Activated naive CD8-positive, alpha-beta T cell (primary cell): ENCODE data around the gene WDFY4.

Experiments used
- H3K27ac Mint-ChIP-seq: one replicate; pipeline ENCODE4 v1.8.0; 2021; ENCODE audit warnings: mixed read lengths
- H3K27me3 Mint-ChIP-seq: one replicate; pipeline ENCODE4 v1.8.0; 2021; ENCODE audit warnings: mixed read lengths
- H3K36me3 Mint-ChIP-seq: one replicate; pipeline ENCODE4 v1.8.0; 2021; ENCODE audit warnings: mixed read lengths
- H3K4me1 Mint-ChIP-seq: one replicate; pipeline ENCODE4 v1.8.0; 2021; ENCODE audit warnings: low read depth, mixed read lengths
- H3K4me3 Mint-ChIP-seq: one replicate; pipeline ENCODE4 v1.8.0; 2021; ENCODE audit warnings: mild to moderate bottlenecking, mixed read lengths
- H3K9me3 Mint-ChIP-seq: one replicate; pipeline ENCODE4 v1.8.0; 2021; ENCODE audit warnings: low read depth, mixed read lengths

Gene WDFY4

DNA sequence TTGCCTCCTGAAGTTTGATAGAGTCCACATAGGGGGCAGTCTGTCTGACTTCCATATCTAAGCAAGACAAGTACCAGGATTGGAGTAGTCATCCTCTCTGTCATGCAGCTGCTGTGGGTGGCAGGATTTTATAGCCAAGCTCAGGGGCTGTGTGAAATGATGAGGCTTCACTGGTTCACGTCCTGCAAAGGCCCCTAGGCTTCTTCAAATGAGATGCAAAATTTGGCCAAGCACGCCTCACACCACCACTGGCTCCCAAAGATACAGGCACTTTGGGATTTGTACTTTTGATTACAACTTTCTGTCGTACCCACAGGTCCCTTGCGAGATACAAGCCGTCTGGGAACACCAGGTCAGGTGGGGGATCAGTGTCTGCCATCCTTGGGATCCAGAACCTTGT lies 67.1 kb downstream of the WDFY4 start:
- no peaks in the 10 kb centered on the region for H3K27me3 Mint-ChIP-seq

DNA sequence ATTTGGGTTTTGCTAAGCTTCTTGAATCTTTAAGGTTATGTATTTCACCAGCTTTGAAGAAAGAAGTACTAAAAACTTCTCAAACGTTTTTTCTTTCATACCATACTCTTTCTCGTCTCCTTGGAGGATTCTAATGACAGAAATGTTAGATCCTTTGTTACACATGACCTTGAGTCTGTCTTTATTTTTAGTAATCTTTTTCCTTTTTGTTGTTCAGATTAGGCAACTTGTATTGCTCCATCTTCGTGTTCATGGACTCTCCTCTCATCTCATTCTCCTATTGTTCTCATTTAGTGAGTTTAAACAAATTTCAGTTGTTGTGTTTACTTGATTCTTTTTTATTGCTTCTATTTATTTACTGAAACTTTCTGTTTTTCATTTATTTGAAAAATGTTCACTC lies 73.7 kb downstream of the WDFY4 start:
- Mint-ChIP-seq H3K27ac (no peak overlapping the region), H3K36me3 (no peaks in the 10 kb centered on the region), H3K27me3 (peaks cover 12% of the 10 kb centered on the region), H3K9me3 (peaks cover 5% of the 10 kb centered on the region), H3K4me1 (no peaks in the 10 kb centered on the region), H3K4me3 (no peak overlapping the region)

More for the DNA sequence above, 67.1 kb downstream of the WDFY4 start:
- H3K4me1 Mint-ChIP-seq = no peaks in the 10 kb centered on the region
- no peaks in the 10 kb centered on the region for H3K36me3 Mint-ChIP-seq
- H3K4me3 Mint-ChIP-seq = no peak overlapping the region
- no peak overlapping the region for H3K27ac Mint-ChIP-seq
- H3K9me3 Mint-ChIP-seq = peaks cover 4% of the 10 kb centered on the region

DNA sequence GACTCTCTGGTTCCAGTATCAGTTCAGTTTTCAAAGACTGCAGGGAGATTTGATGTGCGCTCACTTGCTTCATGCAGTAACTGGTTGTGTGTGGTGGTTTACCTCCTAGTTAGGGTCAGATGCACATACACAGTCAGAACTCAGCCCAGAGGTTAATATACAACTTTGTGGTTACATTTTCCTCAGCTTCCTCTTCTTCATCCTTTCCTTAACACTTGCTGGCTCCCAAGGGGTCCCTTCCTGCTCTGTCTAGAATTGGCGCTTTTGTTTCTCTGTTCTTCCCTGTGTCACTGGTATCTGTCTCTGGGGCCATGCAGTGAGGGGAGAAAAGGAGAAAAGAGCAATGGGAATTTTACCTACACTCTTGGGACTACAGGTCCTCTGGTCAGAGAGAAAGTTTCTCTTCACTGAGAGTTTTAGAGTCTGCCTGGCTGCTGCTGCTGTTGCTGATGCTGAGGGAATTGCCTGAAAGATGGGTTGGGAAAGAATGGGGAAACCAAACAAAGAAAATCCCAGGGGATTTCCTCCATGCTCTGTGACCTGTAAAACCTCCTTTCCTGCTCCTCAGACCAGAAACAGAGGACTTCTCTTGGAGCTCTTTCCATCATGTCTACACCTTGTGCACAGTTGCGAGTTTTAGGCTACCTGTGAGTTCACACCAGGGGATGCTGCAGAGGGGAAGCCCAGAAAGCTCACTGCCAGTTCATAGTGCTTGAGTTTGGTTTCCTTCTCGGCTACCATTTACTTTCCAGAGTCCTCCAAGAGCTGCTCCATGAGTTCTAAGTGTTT lies 74.6 kb downstream of the WDFY4 start:
- Mint-ChIP-seq H3K4me3 (no peak overlapping the region), H3K4me1 (no peaks in the 10 kb centered on the region), H3K36me3 (no peaks in the 10 kb centered on the region), H3K27ac (no peak overlapping the region), H3K27me3 (peaks cover 12% of the 10 kb centered on the region), H3K9me3 (peaks cover 5% of the 10 kb centered on the region)

DNA sequence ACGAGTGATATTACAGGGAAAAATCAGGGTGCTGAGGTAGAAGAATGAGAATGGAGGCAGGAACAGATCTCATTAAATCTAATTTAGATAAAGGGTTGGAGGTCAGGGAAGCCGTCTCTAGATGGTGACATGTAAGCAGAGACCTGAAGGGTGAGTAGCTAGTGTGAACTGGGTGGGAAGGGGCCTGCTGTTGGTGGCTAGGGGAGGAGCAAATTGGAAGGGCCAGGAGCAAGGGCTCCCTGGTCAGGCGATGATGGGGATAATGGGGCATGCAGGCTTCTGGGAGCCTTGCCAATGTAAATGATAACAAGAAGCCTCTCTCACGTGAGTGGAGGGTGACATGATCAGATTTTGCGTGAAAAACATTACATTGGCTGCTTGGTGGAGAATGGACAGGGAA lies 76.3 kb downstream of the WDFY4 start:
- peaks cover 5% of the 10 kb centered on the region for H3K9me3 Mint-ChIP-seq
- no peak overlapping the region for H3K27ac Mint-ChIP-seq
- no peak overlapping the region for H3K4me3 Mint-ChIP-seq
- H3K27me3 Mint-ChIP-seq = peaks cover 12% of the 10 kb centered on the region
- H3K4me1 Mint-ChIP-seq = no peaks in the 10 kb centered on the region
- H3K36me3 Mint-ChIP-seq = no peaks in the 10 kb centered on the region

DNA sequence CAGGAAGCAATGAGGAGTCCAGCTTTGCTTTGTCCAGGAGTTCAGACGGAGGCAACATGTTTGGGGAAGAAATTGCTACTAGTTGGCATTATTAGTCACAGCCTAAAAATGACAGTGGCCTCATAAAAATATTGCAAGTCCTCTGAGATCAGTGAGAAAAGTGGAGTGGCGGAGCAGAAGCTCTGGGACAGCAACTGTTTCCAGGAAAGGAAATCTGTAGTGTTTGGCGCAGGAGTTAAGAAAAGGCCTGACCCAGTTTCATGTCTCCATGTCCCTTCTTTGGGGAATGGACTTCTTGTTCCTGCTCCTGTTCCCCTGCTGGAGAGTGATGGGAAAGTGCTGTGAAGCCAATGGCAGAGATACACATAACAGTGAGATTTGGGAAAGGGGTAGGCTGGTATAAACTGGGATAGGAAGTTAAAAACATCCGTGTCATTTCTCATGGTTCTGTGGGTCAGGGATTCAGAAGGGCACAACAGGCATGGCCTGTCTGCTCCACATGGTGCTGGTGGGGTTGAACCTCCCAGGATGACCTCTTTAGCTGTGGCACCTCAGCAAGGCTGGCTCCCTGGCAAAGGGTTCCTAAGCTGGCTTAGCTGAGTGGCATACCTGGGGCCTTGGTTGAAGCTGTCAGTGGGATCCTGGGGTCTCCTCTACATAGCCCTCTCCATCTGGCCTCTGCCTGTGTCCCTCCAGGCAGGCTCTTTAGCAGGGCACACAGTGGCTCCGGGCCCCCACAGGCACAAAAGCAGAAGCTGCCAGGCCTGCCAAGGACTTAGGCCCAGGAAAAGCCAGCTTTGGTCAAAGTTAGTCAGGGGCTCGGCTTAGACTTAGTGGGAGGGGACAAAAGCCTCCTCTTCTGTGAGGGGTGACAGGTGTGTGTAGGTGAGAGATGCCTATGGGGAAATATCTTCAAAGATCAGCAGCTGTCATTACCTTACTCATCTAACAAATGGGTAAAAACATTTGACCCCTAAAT lies 77.7 kb downstream of the WDFY4 start:
- Mint-ChIP-seq H3K36me3 (no peaks in the 10 kb centered on the region), H3K27ac (no peak overlapping the region), H3K4me3 (no peak overlapping the region)

DNA sequence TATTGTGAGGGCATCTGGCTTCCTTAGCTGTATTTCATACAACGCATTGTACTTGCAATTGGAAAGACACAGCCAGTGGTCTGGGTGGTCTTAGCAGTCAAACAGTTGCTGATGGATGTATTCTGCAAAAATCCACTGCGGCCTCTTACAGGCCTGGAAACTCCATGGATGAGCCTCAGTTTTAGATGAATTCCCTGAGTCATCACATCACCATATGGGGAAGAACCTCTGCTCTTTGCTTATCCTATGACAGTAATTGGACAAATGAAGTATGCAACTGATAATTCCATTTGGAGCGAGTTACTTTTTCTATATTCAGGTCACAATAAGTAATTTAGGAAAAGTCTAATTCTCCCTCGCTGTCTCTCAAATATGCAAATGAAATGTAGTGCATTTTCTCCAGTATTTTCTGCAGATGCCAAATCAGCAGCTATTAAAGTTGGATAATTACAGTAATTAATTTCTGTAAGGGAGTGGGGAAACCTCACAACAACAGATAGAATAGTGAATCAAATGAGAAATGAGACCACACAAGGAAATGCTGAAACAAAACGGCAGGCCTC lies 78.8 kb downstream of the WDFY4 start:
- H3K27ac Mint-ChIP-seq = no peak overlapping the region
- no peaks in the 10 kb centered on the region for H3K36me3 Mint-ChIP-seq
- H3K4me3 Mint-ChIP-seq = no peak overlapping the region
- peaks cover 12% of the 10 kb centered on the region for H3K27me3 Mint-ChIP-seq
- no peaks in the 10 kb centered on the region for H3K9me3 Mint-ChIP-seq
- H3K4me1 Mint-ChIP-seq = no peaks in the 10 kb centered on the region

More for the DNA sequence above, 77.7 kb downstream of the WDFY4 start:
- Mint-ChIP-seq H3K9me3 (peaks cover 5% of the 10 kb centered on the region), H3K27me3 (peaks cover 12% of the 10 kb centered on the region), H3K4me1 (no peaks in the 10 kb centered on the region)

DNA sequence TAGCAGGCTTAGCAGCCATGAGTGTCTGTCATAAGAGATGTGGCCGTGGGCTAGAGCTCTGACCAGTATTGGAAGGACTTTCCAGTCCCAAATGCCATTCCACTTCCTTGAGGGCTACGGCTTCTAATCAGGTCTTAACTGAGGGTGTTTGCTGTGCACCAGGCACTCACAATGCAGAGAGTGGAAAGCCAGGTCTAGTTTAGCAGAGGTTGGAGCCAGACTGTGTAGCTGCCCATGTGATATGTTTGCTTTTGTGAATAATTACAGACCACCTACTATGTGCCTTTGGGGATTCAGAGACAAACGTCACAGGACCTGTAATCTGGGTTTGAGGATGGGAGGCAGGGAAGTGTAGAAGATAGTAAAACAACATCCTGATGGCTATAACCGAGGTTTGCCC lies 79.8 kb downstream of the WDFY4 start:
- no peak overlapping the region for H3K4me3 Mint-ChIP-seq
- H3K27me3 Mint-ChIP-seq = peaks cover 12% of the 10 kb centered on the region
- H3K27ac Mint-ChIP-seq = no peak overlapping the region
- no peaks in the 10 kb centered on the region for H3K4me1 Mint-ChIP-seq
- no peaks in the 10 kb centered on the region for H3K36me3 Mint-ChIP-seq
- H3K9me3 Mint-ChIP-seq = no peaks in the 10 kb centered on the region

DNA sequence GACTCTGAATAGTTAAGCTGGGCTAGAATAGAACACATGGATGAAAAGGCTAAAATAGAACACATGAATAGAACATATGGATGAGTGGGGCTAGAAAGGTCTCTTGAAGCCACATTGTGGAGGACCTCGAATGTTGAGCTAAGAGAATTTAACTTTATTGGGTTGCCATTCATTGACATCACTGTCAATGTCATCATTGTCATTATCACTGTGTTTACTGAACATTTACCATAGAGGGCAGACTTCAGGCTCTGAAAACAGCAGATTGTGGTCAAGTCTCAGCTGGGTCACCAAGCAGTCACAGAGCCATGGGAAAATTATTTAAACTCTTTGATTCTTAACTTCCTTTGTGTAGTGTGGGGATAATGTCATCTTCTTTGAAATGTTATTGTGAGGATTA lies 80.4 kb downstream of the WDFY4 start:
- no peak overlapping the region for H3K27ac Mint-ChIP-seq

DNA sequence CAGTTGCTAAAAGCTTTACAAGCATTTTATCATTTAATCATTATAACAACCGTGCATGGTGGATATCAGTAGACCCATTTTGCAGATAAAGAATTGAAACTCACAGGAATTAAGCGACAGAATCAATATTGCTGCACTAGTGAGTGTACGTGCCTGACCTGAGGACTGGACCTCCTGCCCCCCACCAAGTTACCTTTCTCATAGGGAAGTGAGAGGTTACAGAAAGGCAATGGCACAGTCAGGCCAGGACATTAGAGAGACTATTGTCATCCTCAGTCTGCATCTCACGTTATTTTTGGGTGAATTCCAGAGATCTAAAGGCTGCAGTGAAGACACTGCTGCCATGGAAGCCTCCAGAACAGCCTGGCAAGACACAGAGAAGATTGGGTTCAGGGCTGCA lies 80.9 kb downstream of the WDFY4 start:
- H3K36me3 Mint-ChIP-seq = no peaks in the 10 kb centered on the region
- no peaks in the 10 kb centered on the region for H3K4me1 Mint-ChIP-seq
- H3K4me3 Mint-ChIP-seq = no peak overlapping the region
- no peak overlapping the region for H3K27ac Mint-ChIP-seq
- H3K27me3 Mint-ChIP-seq = peaks cover 8% of the 10 kb centered on the region
- no peaks in the 10 kb centered on the region for H3K9me3 Mint-ChIP-seq

More for the DNA sequence above, 80.4 kb downstream of the WDFY4 start:
- Mint-ChIP-seq H3K4me1 (no peaks in the 10 kb centered on the region), H3K4me3 (no peak overlapping the region), H3K9me3 (no peaks in the 10 kb centered on the region), H3K27me3 (peaks cover 10% of the 10 kb centered on the region), H3K36me3 (no peaks in the 10 kb centered on the region)

DNA sequence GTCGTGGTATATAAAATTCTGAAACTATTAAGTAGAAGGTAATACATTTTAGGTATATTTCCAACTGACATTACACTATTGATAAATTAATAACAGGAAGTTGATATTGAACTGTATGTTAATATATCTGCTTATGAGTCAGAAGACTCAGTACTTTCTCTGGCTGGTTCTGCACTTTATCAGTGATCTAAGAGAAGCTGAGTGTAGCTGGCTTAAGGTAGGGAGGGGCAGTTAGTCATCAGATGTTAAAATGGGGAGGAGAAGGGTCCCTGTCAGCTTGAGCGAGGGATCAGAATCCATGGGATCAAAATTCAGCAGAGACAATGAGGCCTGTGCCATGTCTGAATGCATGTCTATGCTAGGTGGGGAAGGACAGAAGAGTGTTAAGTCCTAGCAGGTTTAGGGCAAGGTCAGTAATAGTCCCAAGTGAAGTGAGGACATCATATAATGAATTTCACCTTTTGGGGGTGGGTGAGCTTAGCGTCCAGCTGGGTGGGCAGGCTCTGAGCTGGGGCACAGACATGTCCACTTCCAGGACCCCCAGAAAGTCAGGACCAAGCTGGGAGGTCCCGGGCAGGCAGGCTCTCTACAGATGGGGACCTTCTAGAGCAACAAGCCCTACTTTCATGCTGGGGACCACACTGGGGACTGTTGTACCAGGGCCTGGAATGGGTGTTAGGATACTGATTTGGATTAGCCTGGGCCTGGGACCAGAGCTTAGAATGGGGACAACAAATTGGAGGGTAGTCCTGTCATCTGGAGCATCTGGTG lies 82.9 kb downstream of the WDFY4 start:
- Mint-ChIP-seq H3K27ac (no peak overlapping the region), H3K36me3 (no peaks in the 10 kb centered on the region), H3K27me3 (no peaks in the 10 kb centered on the region), H3K9me3 (no peaks in the 10 kb centered on the region), H3K4me3 (no peak overlapping the region), H3K4me1 (no peaks in the 10 kb centered on the region)

DNA sequence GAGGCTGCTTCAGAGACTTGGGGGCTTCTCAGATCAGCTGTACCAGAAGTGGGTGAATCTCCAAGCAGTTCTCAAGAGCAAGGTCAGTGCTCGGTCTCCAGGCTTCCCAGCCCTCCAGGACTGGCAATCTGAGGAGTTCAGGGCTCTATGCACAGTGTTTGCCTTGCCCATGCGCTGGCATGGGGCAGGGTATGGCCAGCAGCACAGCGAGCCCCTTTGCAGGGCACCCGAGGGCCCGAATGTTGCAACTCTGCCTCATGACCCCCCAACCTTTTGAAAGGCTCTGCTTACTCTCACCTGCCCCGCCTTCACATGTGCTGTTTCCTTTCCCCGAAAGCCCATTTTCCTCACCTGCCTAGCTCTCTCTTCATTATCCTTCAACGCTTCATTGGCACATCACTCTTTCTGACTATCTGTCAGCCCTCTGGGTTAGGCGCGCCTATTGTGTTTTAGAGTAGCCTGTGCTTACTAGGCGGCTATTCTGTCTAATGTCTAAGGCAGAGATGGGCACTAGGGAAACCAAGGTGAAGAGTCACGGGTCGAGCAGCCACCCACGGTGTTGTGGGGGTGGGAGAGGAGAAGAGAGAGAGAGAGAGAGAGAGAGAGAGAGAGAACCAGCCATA lies 83.6 kb downstream of the WDFY4 start:
- Mint-ChIP-seq H3K36me3 (no peaks in the 10 kb centered on the region), H3K9me3 (no peaks in the 10 kb centered on the region), H3K27me3 (no peaks in the 10 kb centered on the region), H3K27ac (no peak overlapping the region), H3K4me1 (no peaks in the 10 kb centered on the region), H3K4me3 (no peak overlapping the region)

DNA sequence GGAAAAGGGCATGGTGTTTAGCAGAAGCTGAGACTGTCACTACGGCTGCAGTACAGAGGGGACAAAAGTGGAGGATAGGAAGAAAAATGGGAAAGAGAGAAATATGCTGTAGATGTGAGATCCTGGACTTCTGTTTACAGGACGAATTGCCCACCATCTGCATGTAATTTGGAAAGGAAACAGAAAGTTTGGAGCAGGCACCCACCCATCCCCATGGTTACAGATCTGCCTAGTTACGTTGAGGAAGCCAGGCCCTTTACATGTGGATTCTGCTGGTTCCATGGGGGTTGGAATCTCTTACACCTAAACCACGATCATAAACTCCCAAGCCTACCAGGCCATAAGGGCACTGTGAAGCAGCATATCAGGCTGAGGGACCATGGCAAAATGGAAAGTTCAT lies 84.3 kb downstream of the WDFY4 start:
- H3K36me3 Mint-ChIP-seq = no peaks in the 10 kb centered on the region
- H3K4me1 Mint-ChIP-seq = no peaks in the 10 kb centered on the region
- H3K27me3 Mint-ChIP-seq = no peaks in the 10 kb centered on the region
- H3K9me3 Mint-ChIP-seq = no peaks in the 10 kb centered on the region
- H3K4me3 Mint-ChIP-seq = no peak overlapping the region
- H3K27ac Mint-ChIP-seq = no peak overlapping the region

DNA sequence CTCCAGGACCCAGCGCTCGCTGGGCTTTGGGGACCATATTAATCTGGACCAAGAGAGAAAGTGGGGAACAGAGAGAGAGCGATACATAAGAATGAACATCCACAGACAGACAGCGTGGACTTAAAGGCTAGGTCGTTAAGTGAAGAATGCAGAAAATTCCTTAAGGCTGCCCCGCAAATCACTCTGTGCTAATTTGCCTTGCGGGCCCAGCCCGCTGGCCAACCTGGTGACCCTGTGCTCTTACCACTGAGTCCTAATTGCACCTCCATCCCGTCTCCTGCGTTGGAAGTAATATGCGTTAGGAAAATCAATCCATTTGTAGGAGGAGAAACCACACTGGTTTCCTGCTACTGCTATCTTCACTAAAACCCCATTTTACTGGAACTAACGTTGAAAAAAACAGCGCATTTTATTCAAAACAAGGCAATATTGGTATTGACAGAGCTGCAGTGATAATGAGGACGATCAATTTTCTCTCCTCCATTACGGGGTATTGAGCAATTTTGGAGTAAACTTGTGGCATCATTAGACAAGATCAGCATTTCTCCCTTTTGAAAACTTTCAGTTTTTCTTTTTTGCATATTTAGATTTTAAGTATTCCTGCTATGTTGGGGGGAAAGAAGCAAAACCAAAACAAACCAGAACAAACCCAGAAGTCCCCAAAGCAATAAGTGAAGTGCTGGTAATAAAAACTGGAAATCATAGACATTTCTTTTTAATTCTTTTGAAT lies 85.2 kb downstream of the WDFY4 start:
- H3K36me3 Mint-ChIP-seq = no peaks in the 10 kb centered on the region
- H3K4me1 Mint-ChIP-seq = no peaks in the 10 kb centered on the region
- no peaks in the 10 kb centered on the region for H3K9me3 Mint-ChIP-seq

More for the DNA sequence above, 85.2 kb downstream of the WDFY4 start:
- H3K27ac Mint-ChIP-seq = no peak overlapping the region
- H3K4me3 Mint-ChIP-seq = no peak overlapping the region
- H3K27me3 Mint-ChIP-seq = no peaks in the 10 kb centered on the region
